GM12872 (cell line): ENCODE data around the gene OR10C1.

ENCODE experiments used
- TF ChIP-seq, protein P1 (sequence below): IDR thresholded peaks from 3 replicates; pipeline ENCODE4 v1.5.1; 2011; ENCODE audit warnings: low read depth, mild to moderate bottlenecking, low read length, moderate library complexity; ENCODE audit not compliant: insufficient read depth

Gene OR10C1

GRCh38 chr6:29461021-29461814 lies 22.1 kb downstream of the OR10C1 start:
- TF ChIP-seq, protein P1, sequence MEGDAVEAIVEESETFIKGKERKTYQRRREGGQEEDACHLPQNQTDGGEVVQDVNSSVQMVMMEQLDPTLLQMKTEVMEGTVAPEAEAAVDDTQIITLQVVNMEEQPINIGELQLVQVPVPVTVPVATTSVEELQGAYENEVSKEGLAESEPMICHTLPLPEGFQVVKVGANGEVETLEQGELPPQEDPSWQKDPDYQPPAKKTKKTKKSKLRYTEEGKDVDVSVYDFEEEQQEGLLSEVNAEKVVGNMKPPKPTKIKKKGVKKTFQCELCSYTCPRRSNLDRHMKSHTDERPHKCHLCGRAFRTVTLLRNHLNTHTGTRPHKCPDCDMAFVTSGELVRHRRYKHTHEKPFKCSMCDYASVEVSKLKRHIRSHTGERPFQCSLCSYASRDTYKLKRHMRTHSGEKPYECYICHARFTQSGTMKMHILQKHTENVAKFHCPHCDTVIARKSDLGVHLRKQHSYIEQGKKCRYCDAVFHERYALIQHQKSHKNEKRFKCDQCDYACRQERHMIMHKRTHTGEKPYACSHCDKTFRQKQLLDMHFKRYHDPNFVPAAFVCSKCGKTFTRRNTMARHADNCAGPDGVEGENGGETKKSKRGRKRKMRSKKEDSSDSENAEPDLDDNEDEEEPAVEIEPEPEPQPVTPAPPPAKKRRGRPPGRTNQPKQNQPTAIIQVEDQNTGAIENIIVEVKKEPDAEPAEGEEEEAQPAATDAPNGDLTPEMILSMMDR: no peak

- TF ChIP-seq, protein P1: no peak
Observed at GRCh38 chr6:29462022-29462421, 22.9 kb downstream of the OR10C1 start.

DNA sequence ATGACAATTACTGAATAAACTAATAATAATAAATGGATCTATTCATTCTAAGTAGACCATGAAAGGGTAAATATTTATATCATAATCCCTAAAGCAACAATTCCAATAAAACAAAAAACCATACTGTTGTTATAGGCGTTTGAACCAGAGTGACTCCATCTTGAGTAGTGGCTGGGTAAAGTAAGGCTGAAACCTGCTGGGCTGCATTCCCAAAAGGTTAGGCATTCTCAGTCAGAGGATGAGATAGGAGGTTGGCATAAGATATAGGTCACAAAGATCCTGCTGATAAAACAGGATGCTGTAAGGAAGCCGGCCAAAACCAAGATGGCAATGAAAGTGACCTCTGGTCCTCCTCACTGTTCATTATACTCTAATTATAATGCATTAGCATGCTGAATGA lies 26.2 kb downstream of the OR10C1 start:
- TF ChIP-seq, protein P1: no peak

- TF ChIP-seq, protein P1: no peak
Observed at GRCh38 chr6:29465801-29466200, 26.7 kb downstream of the OR10C1 start.

DNA sequence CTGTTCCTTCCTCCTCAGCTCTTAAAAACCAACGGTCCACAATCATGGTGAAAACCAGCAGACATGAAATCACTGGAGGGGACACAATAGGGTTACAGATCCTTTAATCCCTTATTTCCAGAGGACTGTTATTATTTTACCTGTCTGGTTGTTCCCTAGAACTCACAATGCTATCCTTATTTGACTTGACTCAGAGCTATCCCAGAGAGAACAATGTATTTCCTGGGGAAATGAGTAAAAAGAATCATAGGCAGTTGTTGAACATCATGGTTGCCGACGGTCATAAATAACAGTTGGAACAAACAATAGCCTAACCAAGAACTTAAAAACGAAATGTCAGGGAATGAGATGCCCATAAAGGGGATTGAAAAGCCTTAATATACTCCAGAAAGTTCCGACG lies 27.1 kb downstream of the OR10C1 start:
- TF ChIP-seq, protein P1: no peak

GRCh38 chr6:29474996-29475395 lies 35.9 kb downstream of the OR10C1 start:
- TF ChIP-seq, protein P1: no peak

DNA sequence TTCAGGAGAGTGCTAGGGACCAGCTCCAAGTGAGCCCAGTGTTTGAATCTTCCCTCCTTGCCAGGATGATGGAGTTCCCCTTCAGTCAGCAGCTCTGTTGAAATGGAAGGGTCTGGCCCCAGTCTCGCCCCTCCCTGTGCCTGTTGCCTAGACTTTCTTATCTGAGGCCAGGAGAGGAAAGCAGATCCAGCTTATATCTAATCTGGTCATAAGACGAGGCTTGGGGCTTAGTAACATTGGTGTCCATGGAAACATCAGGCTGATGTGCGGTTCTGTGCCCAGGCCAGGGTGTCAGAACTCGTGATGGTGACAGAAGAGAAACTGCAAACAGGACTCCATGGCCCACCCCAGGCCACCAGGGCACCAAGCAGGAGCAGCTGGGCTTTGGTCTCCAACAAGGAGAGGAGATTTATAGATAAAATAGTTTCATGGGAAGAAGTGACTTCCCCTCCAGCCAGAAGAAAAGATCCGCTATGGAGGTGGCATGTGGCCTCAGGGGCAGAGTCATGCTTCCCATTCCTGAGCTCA lies 38.9 kb downstream of the OR10C1 start:
- TF ChIP-seq, protein P1: no peak
